Ishikawa (cell line): ENCODE data around the gene TBC1D16.

Source experiments
- CEBPB ChIP-seq: IDR thresholded peaks from 2 replicates; pipeline ENCODE4 v1.6.1; 2012
- CREB1 ChIP-seq: IDR thresholded peaks from 2 replicates; pipeline ENCODE4 v1.6.1; 2012; ENCODE audit warnings: low read depth
- EP300 ChIP-seq: IDR thresholded peaks from 2 replicates; pipeline ENCODE4 v1.6.1; 2012; ENCODE audit warnings: borderline replicate concordance
- FOXM1 ChIP-seq: IDR thresholded peaks from 2 replicates; pipeline ENCODE4 v1.6.1; 2012; ENCODE audit warnings: low read depth, borderline replicate concordance
- RAD21 ChIP-seq: IDR thresholded peaks from 2 replicates; pipeline ENCODE4 v1.6.1; 2012; ENCODE audit warnings: low read depth
- TAF1 ChIP-seq: IDR thresholded peaks from 2 replicates; pipeline ENCODE4 v1.6.1; 2012; ENCODE audit warnings: low read depth, mild to moderate bottlenecking
- TEAD4 ChIP-seq: IDR thresholded peaks from 2 replicates; pipeline ENCODE4 v1.6.1; 2012
- YY1 ChIP-seq: IDR thresholded peaks from 2 replicates; pipeline ENCODE4 v1.6.1; 2012; ENCODE audit warnings: low read depth
- ZBTB7A ChIP-seq: IDR thresholded peaks from 2 replicates; pipeline ENCODE4 v1.6.1; 2012; ENCODE audit warnings: low read depth
- TF ChIP-seq, protein P1 (sequence below): IDR thresholded peaks from 2 replicates; pipeline ENCODE4 v1.6.1; 2012; ENCODE audit warnings: low read depth, mild to moderate bottlenecking
- TF ChIP-seq, protein P2 (sequence below): IDR thresholded peaks from 2 replicates; pipeline ENCODE4 v1.6.1; 2012
- TF ChIP-seq, protein P3 (sequence below): IDR thresholded peaks from 2 replicates; pipeline ENCODE4 v1.6.1; 2012

DNA sequence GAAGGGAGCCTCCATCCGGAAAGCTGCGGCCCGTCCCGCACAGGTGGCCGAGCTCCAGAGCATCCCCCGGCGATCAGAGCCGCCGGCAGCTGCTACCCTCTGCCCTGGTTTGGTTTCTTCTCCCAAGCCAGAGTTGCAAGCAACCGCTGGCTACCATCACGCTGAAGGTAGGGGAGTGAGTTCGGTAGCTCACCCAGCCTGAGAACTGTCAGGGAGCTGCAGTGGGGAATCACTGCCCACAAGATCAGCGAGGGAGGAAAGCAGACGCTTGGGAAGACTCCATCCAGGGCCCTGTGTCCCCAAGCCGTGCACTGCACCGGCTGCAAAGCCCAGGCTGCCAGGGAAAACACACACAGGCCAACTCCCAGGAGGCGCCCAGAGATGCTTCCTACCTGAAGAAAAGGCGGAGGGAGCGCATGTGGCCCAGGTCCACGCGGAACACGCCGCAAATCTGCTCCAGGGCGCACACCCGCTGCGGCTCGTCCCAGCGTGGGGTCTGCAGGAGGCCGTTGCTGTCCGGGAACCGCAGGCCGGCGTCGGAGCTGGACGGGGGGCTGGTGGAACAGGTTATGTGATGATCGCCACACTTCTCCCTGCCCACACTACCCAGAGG is 83.3 kb downstream of the TBC1D16 start:
- TF ChIP-seq EP300 (no peak), TAF1 (no peak; the same call in 1 of the 2 replicates), RAD21 (no peak), CREB1 (no peak), ZBTB7A (peak; percentile 72), FOXM1 (no peak), YY1 (no peak), CEBPB (no peak), TEAD4 (no peak)
- TF ChIP-seq, protein P1, sequence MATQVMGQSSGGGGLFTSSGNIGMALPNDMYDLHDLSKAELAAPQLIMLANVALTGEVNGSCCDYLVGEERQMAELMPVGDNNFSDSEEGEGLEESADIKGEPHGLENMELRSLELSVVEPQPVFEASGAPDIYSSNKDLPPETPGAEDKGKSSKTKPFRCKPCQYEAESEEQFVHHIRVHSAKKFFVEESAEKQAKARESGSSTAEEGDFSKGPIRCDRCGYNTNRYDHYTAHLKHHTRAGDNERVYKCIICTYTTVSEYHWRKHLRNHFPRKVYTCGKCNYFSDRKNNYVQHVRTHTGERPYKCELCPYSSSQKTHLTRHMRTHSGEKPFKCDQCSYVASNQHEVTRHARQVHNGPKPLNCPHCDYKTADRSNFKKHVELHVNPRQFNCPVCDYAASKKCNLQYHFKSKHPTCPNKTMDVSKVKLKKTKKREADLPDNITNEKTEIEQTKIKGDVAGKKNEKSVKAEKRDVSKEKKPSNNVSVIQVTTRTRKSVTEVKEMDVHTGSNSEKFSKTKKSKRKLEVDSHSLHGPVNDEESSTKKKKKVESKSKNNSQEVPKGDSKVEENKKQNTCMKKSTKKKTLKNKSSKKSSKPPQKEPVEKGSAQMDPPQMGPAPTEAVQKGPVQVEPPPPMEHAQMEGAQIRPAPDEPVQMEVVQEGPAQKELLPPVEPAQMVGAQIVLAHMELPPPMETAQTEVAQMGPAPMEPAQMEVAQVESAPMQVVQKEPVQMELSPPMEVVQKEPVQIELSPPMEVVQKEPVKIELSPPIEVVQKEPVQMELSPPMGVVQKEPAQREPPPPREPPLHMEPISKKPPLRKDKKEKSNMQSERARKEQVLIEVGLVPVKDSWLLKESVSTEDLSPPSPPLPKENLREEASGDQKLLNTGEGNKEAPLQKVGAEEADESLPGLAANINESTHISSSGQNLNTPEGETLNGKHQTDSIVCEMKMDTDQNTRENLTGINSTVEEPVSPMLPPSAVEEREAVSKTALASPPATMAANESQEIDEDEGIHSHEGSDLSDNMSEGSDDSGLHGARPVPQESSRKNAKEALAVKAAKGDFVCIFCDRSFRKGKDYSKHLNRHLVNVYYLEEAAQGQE, result no peak
- TF ChIP-seq, protein P2, sequence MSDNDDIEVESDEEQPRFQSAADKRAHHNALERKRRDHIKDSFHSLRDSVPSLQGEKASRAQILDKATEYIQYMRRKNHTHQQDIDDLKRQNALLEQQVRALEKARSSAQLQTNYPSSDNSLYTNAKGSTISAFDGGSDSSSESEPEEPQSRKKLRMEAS, result peak; percentile 18
- TF ChIP-seq, protein P3, sequence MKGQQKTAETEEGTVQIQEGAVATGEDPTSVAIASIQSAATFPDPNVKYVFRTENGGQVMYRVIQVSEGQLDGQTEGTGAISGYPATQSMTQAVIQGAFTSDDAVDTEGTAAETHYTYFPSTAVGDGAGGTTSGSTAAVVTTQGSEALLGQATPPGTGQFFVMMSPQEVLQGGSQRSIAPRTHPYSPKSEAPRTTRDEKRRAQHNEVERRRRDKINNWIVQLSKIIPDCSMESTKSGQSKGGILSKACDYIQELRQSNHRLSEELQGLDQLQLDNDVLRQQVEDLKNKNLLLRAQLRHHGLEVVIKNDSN, result no peak
